ENCODE data around the gene SRPK2. TPM values are rescaled to one million over a fixed set of nuclear protein-coding genes. Genes with fewer than 3 reads are reported as not detected.

Gene SRPK2
- polyA plus RNA-seq, 1 of the 3 experiments (the other 2 are of a cell fraction), result 15.4 TPM

GRCh38 chr7:105322655-105323277 is 66.0 kb downstream of the SRPK2 start:
- H2AFZ ChIP-seq (ENCODE audit: low read depth), result no peak overlapping the region
- H3F3A ChIP-seq (replicated peaks; ENCODE audit: insufficient read depth), result no peaks in the 10 kb centered on the region
- H3K9ac ChIP-seq, result no peak overlapping the region
- CTCF ChIA-PET, result interaction anchor here (0.7 to 1.3 kb wide), 3 partner anchors 15 to 396 kb away, joined by 3 to 4 read pairs (median 3); no protein-coding TSS in a partner anchor
- no peaks in the 10 kb centered on the region for H3K9me2 ChIP-seq
- peaks cover 98% of the 10 kb centered on the region for H3K79me2 ChIP-seq (ENCODE audit: insufficient read depth)
- POLR2A ChIA-PET, result no interaction called here
- no peaks in the 10 kb centered on the region for H3K27me3 ChIP-seq (ENCODE audit: insufficient read depth)
- no peaks in the 10 kb centered on the region for H3K4me1 ChIP-seq (ENCODE audit: control insufficient read depth in 1 of 2, insufficient read depth in 2 of 2, low read depth in 1 of 2, low read length in 1 of 2)
- no peak for TF ChIP-seq TAF1 (IDR thresholded peaks at IDR 0.05; ENCODE audit: borderline replicate concordance, low read depth, low read length)
- no peak for TF ChIP-seq POLR2AphosphoS5 (IDR thresholded peaks at IDR 0.05; ENCODE audit: low read depth, low read length)
- TF ChIP-seq RCOR1 (IDR thresholded peaks at IDR 0.05; ENCODE audit: low read length), result no peak
- TF ChIP-seq RAD21 (IDR thresholded peaks at IDR 0.05; ENCODE audit: low read length), result no peak
- no peak for TF ChIP-seq NRF1 (IDR thresholded peaks at IDR 0.05; ENCODE audit: low read depth, low read length)
- no peak for TF ChIP-seq YY1 (IDR thresholded peaks at IDR 0.05; ENCODE audit: low read depth)
- no peak for TF ChIP-seq REST (IDR thresholded peaks at IDR 0.05; ENCODE audit: low read depth, low read length)
- no peak for TF ChIP-seq MXI1 (IDR thresholded peaks at IDR 0.05; ENCODE audit: low read depth, low read length)
- TF ChIP-seq, protein P1, sequence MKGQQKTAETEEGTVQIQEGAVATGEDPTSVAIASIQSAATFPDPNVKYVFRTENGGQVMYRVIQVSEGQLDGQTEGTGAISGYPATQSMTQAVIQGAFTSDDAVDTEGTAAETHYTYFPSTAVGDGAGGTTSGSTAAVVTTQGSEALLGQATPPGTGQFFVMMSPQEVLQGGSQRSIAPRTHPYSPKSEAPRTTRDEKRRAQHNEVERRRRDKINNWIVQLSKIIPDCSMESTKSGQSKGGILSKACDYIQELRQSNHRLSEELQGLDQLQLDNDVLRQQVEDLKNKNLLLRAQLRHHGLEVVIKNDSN (IDR thresholded peaks at IDR 0.05; ENCODE audit: borderline replicate concordance, low read depth), result no peak
- no peak for TF ChIP-seq FOXM1 (IDR thresholded peaks at IDR 0.05; ENCODE audit: low read depth)
- TF ChIP-seq SIN3A (IDR thresholded peaks at IDR 0.05; ENCODE audit: borderline replicate concordance, low read depth, low read length), result no peak
- TF ChIP-seq, protein P2, sequence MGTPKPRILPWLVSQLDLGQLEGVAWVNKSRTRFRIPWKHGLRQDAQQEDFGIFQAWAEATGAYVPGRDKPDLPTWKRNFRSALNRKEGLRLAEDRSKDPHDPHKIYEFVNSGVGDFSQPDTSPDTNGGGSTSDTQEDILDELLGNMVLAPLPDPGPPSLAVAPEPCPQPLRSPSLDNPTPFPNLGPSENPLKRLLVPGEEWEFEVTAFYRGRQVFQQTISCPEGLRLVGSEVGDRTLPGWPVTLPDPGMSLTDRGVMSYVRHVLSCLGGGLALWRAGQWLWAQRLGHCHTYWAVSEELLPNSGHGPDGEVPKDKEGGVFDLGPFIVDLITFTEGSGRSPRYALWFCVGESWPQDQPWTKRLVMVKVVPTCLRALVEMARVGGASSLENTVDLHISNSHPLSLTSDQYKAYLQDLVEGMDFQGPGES (IDR thresholded peaks at IDR 0.05; ENCODE audit: low read depth, low read length), result no peak
- TF ChIP-seq, protein P3, sequence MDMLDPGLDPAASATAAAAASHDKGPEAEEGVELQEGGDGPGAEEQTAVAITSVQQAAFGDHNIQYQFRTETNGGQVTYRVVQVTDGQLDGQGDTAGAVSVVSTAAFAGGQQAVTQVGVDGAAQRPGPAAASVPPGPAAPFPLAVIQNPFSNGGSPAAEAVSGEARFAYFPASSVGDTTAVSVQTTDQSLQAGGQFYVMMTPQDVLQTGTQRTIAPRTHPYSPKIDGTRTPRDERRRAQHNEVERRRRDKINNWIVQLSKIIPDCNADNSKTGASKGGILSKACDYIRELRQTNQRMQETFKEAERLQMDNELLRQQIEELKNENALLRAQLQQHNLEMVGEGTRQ (IDR thresholded peaks at IDR 0.05; ENCODE audit: borderline replicate concordance, low read depth, low read length), result no peak
- no peak for TF ChIP-seq FOSL2 (IDR thresholded peaks at IDR 0.05; ENCODE audit: borderline replicate concordance, low read depth)
- TF ChIP-seq NFIC (IDR thresholded peaks at IDR 0.05; ENCODE audit: borderline replicate concordance), result no peak
- TF ChIP-seq EZH2phosphoT487 (IDR thresholded peaks at IDR 0.05; ENCODE audit: borderline replicate concordance, low read depth), result no peak
- TF ChIP-seq TCF12 (IDR thresholded peaks at IDR 0.05), result no peak
- no peaks in the 10 kb centered on the region for H3K9me3 ChIP-seq
- WGBS (ENCODE audit: low lambda C conversion rate), result 98% methylated on average over 6 of the region's 6 CpGs
- H3K4me2 ChIP-seq, result no peak overlapping the region
- no peak overlapping the region for H3K27ac ChIP-seq (ENCODE audit: low read depth in 2 of 2, low read length in 1 of 2)
- H4K20me1 ChIP-seq (ENCODE audit: insufficient read depth), result peaks cover 89% of the 10 kb centered on the region
- DNase-seq, result no peak
- no peak overlapping the region for H3K4me3 ChIP-seq (ENCODE audit: low read depth in 2 of 2, low read length in 1 of 2)
- H3K36me3 ChIP-seq (replicated peaks in 1 of 2; ENCODE audit: control insufficient read depth in 1 of 2, insufficient read depth in 2 of 2, low read length in 1 of 2), result peaks cover 0 to 6% of the 10 kb centered on the region in 2 experiments

Measured in SK-N-SH (cell line).